Glomerular visceral epithelial cell (primary cell): ENCODE results near the gene LRRC70.

Experiments used
- DNase-seq: peaks from one replicate; pipeline ENCODE4 v3.0.0-alpha.2; 2016; ENCODE audit errors: extremely low spot score

Gene LRRC70

DNA sequence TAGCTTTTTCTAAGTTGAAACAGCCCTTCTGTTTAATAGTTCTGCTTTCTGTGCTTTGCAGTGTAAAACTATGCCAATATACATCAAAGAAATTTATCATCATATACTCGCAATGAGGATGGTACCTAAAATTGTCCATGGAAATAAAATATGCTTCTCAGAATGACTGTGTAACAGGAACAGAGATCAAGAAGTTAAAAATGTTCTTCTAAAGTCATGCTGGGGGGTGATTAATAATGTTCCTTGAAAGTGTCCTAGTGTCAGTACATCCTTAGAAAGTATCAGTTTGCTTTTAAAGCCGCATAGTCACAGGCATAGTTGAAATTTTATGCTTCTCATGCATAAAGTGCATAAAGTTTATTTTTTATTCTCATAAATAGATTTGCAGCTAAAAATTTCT lies 4.0 kb upstream of the LRRC70 start:
- no peak for DNase-seq

DNA sequence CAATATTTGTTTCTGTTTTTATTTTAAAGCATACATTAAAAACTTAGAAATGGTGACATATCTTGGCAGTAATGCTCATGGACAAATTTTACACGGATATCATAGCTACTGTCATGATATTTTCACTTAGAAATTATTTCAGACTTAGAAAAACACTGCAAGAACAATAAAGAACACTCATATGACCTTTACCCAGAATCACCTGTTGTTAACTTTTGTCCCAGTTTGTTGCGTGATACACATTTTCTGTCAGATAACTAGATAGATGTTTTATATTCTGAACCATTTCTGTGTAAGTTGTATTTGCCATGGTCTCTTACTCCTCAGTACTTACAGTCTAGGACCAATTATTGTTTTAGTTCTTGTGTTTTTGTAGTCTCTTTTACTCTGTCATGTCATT lies 3.6 kb upstream of the LRRC70 start:
- no peak for DNase-seq

DNA sequence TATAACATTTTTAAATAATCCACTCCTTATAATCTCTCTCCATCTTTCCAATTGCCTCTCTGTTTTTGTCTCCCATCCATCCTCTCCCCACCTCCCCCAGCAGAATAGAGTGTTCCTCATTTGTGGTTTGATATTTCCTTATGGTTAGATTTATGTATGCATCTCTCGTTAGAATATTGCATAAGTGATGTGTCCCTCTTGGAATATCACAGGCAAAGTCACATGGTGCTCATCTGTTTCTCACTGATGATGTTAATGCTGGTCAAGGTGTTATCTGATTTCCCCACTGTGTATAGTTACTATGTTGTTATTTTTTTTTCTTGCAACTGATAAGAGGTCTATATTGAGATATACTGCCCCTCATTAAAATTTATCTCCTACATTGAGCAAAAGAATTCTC lies 3.1 kb upstream of the LRRC70 start:
- DNase-seq, result no peak

DNA sequence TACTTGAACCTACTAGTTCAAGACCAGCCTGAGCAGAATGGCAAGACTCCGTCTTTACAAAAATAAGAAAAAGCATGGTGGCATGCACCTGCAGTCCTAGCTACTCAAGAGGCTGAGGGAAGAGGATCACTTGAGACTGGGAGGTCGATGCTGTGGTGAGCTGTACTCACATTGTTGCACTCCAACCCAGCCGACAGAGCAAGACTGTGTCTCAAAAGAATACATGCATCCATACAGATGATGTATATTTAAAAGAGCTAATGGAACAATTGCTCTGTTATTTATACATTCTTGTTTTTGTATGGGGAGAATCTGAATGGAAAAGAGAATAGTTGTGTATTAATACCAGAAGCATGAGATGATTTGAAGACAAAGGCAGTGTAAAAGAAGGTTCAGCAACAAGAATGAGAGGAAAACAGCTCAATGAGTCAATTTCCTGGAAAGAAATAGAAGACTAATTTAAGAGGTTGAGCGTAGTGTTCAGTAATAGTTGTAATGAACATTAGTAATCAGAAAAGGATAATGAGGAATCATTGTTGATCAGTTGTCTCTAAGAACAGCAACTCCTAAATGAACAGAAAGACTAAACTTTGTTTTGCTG lies 1.9 kb upstream of the LRRC70 start:
- DNase-seq, result no peak

DNA sequence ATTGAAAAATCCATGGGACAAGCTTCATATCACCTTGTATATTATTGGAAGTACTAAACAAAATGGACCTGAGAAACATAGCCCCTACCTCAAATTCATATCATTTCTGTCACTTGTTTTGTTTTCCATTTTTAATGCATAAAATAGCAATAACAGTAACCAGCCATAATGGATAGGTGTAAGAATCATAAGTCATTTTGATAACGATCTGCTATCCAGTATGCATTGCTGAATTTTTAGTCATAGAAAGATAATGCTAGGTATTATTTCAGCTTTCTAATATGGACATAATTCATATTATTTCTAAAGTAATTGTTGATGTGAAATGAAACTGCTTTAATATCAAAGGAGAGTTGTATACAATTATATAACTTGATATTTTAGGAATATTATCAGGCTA lies 1.1 kb upstream of the LRRC70 start:
- DNase-seq, result no peak

DNA sequence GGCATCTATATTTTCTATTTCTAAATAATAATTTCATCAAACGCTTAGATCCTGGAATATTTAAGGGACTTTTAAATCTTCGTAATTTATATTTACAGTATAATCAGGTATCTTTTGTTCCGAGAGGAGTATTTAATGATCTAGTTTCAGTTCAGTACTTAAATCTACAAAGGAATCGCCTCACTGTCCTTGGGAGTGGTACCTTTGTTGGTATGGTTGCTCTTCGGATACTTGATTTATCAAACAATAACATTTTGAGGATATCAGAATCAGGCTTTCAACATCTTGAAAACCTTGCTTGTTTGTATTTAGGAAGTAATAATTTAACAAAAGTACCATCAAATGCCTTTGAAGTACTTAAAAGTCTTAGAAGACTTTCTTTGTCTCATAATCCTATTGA lies 1.1 kb downstream of the LRRC70 start:
- DNase-seq, result no peak

DNA sequence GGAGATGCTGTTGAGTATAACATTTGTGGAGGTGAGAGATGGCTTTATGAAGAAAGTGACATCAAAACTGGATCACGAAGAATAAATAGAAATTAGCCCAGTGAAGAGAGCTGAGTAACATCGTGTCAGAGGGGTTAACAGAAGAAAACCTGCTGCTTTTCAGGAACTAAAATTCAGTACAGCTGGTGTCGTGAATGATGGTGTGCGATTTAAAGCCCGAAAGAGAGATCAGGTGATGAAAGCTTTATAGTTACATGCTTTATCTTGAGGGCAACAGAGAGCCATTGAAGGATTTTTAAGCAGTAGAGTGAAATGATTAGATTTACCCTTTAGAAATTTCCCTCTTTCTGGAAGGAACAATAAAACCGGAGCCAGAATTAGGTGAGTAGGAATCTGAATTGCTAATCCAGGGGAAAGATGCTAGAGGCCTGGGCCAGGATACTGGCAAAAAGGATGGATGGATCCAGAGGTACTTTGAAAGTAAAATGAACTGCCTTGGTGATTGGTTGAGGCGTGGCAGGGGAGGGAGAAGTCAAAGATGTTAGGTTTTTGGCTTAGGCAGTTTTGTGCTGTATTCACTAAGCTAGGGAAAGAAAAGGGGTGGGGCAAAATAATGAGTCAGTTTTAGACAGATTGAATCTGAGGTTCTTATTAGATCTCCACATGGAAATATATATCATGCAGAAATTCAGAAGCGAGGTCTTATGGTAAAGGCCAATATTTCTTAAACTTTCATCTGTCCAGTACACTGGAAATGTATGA lies 3.4 kb downstream of the LRRC70 start:
- DNase-seq, result no peak

DNA sequence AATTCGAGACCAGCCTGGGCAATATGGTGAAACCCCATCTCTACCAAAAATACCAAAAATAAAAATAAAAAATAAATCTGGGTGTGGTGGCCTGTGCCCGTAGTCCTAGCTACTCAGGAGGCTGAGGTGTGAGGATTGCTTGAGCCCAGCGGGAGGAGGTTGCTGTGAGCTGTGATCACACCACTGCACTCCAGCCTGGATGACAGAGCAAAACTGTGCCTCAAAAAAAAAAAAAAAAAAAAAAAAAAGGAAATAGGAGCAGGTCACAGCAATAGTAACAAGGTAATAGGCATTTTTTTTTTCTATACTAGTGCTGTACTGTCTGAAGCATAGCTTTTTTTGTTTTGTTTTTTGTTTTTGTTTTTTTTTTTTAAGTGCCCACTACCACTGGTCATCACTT lies 5.8 kb downstream of the LRRC70 start:
- no peak for DNase-seq

DNA sequence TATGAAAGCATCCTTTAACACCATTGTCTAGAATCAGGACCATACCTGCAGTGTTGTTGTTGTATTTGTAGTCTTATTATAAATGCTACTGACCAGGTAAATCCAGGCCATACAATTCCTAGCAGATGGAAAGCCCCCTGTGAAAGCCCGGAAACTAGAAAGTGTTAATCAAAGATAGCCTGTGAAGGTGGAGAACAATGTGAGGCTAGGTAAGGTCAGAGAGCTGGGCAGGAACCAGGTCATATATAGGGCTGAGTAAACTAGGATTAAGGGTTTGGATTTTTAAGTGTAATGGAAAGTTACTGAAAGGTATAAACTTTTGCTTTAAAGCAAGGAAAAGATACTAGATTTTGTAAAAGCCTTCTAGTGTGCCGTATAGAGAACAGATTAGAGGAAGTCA lies 6.7 kb downstream of the LRRC70 start:
- DNase-seq, result no peak

DNA sequence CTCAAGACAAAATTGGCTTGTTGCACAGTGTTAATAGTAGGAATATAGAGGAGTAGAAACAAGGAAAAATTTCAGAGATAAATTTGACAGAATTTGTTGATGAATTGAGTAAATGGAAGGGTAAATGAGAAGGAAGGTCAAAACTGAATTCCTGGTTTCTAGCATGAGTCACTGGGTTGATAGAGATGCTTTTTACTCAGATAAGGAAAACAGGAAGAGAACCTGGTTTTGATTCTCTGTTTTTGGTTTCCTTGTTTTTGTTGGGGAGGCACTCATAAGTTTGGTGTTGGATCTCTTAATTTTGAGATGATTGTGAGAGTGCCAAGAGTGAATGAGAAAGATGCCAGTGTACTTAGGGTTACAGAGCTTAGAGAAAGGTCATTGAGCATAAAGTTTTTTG lies 7.1 kb downstream of the LRRC70 start:
- no peak for DNase-seq

DNA sequence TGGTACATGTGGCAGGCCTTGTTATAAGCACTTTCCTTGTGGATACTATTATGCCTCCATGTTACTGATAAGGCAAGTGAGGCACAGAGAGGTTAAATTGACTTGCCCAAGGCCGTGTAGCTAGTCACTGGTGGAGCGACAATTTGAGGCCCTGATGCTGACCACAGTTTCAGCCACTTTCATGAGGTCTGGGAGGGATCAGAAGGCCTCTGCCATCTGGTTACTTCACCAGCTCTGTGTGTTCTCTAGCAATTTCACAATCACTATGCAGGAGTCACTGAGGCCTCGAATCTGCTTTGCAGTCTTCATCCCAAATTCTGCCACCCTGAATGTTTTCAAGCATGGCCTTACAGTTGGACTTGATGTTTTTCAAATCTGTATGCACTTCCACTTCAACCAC lies 9.1 kb downstream of the LRRC70 start:
- DNase-seq, result no peak

DNA sequence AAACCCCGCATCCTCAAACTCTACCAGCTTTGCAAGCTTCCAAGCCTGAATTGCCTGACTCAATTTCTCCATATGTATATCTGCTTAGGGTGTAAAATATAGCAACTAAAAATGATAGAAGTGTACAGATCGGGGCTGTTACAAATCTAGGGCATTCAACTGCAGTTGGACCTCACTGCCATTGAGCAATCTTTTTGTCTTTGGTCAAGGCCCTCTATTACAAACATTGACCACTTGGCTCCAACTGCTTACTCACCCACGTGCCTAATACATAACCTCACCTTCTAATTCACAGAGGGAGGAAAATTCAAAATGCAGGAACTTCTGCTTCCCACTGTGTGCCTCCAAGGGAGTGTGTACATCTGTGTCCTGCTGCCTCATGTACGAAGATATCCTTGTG lies 10.0 kb downstream of the LRRC70 start:
- no peak for DNase-seq

DNA sequence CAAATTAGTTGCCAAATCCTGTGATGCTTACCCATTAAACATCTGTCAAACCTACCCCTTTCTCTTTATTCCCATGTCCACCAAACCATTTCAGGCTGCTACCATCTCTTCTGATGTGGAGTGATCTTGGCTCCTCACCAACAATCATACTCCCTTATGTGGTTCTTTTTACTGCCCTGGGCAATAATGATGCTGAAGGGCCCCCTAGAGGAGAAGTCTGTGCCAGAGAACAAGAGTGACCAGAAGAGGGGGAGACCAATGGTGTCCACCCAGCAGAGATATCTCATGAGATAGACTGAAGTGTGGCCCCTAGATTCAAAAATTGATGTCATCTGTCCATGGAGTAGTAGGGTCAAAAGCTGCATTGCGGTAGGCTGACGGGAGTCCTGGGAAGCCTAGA lies 10.9 kb downstream of the LRRC70 start:
- DNase-seq, result no peak

DNA sequence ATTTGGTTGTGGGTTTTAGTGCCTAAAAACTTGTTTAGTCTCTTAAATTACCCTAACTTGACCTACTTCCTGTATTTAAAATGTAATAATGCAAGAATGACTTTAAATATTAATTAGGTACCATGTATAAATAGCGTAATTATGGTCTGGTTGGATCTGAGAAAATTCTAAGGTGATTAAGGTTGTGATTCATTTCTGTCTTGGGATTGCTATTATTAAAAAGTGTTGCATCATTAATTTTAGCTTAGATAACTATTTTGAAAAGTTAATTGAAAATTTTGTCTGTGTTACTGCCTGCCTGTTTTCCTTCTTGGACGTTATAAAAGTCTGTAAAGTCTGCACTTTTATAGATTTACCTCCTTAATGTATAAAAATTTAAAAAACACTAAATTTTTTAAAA lies 11.8 kb downstream of the LRRC70 start:
- DNase-seq, result no peak

DNA sequence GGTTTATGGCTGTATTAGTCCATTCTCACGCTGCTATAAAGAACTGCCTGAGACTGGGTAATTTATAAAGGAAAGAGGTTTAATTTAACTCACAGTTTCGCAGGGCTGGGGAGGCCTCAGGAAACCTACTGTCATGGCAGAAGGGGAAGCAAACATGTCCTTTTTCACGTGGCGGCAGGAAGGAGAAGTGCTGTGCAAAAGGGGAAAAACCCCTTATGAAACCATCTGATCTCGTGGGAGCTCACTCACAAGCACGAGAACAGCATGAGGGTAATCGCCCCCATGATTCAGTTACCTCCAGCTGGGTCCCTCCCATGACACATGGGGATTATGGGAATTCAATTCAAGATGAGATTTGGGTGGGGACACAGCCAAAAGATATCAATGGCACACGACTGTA lies 13.9 kb downstream of the LRRC70 start:
- no peak for DNase-seq

DNA sequence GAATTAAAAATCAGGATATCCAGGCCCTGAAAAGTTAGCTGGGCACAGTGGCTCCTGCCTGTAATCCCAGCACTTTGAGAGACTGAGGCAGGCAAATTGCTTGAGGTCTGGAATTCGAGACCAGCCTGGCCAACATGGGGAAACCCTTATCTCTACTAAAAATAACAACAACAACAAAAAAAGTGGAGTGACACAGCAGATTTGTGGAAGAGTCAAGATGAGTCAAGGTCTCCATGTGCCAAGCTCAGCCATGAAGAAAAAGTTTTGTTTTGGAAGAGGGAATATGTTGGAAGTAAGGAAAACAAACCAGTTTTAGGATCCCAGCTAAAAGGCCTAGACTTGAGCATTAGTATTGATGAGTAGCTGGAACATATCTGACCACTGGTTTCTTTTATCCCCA lies 14.7 kb downstream of the LRRC70 start:
- DNase-seq, result no peak

DNA sequence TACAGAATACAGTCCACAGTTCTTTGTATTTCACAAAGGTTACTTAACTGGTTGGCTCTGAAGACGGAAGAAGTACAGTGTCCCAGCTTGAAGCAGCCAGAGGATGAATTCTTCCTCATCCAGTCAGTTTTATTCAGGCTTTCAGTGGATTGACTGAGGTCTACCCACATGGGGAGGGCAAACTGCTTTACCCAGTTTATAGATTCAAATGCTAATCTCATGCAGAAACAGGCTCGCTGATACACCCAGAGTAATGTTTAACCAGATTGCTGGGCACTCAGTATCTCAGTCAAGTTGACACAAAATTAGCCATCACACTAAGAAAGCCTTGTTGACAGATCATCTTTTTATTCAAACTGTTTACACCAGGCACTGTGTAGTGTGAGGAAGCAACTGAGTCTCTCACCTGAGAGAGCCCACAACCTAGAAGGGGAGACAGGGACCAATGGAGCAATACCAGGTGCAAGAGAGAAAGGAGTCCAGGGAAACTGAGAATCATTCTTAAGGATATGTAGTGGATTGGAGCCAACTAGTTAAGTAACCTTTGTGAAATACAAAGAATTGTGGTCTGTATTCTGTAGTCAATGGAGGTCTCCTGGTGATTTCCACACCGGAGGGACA lies 15.9 kb downstream of the LRRC70 start:
- DNase-seq, result no peak

DNA sequence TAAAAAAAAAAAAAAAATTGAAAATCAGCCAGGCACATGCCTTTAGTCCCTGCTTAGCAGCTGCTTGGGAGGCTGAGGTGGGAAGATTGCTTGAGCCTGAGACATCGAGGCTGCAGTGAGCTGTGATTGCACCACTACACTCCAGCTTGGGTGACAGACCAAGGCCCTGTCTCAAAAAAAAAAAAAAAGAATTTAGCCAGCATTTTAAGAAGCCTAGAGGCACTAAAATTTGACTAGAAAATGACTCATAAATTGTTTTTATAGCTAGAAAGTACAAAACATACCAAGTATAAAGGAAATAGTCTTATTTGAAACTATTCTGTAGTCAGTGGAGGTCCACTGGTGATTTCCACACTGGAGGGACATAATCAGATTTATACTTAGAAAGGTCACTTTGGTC lies 17.5 kb downstream of the LRRC70 start:
- DNase-seq, result no peak

DNA sequence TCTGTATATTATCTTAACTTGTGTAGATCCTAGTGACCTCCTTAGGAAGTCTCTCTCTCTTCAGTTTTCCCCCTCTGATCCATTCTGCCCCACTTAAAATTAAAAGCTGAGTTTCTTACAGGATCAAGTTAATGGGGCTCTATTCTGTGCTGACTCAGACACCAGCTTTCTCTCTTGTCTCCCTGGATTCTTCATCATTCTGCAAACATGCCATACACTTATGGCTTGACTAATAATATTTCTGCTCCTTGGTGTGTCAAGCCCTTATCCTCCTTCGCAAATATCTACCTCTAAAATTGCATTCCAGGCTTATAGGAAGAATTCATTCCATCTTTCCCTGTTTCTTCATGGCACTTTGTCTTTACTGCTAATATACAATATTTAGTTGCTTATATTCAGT lies 18.1 kb downstream of the LRRC70 start:
- DNase-seq, result no peak

DNA sequence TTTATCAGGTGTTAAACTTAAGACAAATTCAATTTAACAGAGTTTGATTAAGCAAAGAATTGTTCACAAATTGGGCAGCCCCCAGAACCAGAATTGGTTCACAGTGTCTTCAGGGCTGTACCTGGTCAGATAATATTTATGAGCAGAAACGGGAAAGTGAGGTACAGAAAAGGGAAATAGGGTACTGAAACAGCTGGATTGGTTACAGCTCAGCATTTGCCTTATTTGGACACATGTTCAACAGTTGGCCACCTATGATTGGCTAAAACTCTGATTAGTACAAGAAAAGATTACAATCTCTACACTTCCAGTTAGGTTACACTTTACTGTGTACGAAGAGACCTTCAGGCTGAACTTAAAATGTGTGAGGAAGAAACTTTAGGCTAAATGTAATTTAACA lies 18.7 kb downstream of the LRRC70 start:
- no peak for DNase-seq

DNA sequence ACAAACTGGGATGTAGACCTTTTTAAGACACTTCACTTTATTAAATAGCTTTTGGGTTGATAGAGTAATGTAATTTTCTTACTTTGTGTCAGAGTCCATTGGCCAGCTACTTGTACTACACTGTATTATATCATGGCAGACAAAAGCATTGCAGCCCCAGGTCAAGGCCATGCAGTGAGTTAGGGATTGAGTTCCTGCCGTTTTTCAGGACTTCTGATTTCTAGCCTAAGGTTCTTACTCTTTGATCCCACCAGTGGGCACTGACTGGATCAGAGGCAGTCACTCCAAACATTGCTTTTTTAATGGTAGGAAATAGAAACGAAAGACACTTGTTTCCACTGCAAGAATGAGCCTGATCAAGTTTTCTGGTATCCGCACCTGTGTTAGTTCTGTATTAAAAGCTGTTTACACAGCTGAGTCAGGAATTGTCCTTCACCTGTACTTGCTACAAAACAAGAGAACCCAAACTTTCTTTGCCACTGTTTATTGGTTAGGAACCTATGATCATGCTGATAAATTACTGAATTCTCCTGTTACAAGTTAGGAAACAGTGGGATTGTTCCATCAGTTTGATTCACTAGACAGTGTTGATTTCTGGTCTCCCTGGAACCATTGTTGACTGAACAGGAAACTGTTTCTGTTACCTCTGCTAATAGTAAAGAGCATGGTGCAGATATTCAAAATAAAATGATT lies 22.1 kb downstream of the LRRC70 start:
- DNase-seq, result no peak

DNA sequence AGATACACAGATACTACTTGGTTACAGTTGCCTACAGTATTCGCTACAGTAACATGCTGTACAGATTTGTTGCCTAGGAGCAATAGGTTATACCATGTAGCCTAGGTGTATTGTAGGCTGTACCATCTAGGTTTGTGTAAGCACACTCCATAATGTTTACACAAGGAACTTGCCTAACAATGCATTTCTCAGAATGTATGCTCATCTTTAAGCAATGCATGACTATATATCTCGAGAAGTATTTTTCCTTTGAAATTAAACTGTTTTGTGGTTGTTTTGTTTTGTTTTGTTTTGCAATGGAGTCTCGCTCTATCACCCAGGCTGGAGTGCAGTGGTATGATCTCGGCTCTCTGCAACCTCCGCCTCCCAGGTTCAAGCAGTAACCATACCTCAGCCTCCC lies 25.3 kb downstream of the LRRC70 start:
- DNase-seq, result no peak

DNA sequence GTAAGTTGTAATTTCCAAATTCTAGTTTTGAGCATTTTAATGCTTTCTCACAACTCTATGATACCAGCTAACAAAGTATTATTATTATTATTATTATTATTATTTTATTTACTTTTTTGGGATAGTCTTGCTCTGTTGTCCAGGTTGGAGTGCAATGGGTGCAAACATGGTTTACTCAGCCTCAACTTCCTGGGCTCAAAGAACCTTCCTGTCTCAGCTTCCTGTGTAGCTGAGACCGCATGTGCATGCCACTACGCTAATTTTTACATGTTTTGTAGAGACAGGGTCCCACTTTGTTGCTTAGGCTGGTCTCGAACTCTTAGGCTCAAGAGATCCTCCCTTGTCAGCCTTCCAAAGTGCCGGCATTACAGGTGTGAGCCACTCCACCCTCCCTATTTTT lies 27.0 kb downstream of the LRRC70 start:
- no peak for DNase-seq
